IPS-18a (cell line): ENCODE results near the gene SMIM41.

ENCODE experiments used
- H3K27ac ChIP-seq: one replicate; pipeline ENCODE4 v1.5.1; 2013; ENCODE audit warnings: low read length
- H3K27me3 ChIP-seq: one replicate; pipeline ENCODE4 v1.6.1; 2013; ENCODE audit warnings: mild to moderate bottlenecking, low read length; ENCODE audit not compliant: control insufficient read depth, insufficient read depth
- H3K36me3 ChIP-seq: one replicate; pipeline ENCODE4 v1.6.1; 2013; ENCODE audit warnings: low read depth, low read length; ENCODE audit not compliant: control insufficient read depth
- H3K4me1 ChIP-seq: one replicate; pipeline ENCODE4 v1.6.1; 2013; ENCODE audit warnings: low read depth, low read length; ENCODE audit not compliant: control insufficient read depth
- H3K4me3 ChIP-seq: one replicate; pipeline ENCODE4 v1.5.1; 2013; ENCODE audit warnings: low read length
- H3K9ac ChIP-seq: one replicate; pipeline ENCODE4 v1.6.1; 2013; ENCODE audit warnings: mild to moderate bottlenecking, low read length, moderate library complexity
- H3K9me3 ChIP-seq: one replicate; pipeline ENCODE4 v1.6.1; 2013; ENCODE audit warnings: low read depth, low read length; ENCODE audit not compliant: control insufficient read depth

Gene SMIM41

GRCh38 chr12:52149182-52149641 lies 69.7 kb downstream of the SMIM41 start:
- H3K4me1 ChIP-seq: peaks cover 9% of the 10 kb centered on the region
- H3K9me3 ChIP-seq: no peaks in the 10 kb centered on the region
- H3K27me3 ChIP-seq: no peaks in the 10 kb centered on the region
- H3K9ac ChIP-seq: no peak overlapping the region
- no peak overlapping the region for H3K4me3 ChIP-seq
- no peaks in the 10 kb centered on the region for H3K36me3 ChIP-seq
- H3K27ac ChIP-seq: no peak overlapping the region

DNA sequence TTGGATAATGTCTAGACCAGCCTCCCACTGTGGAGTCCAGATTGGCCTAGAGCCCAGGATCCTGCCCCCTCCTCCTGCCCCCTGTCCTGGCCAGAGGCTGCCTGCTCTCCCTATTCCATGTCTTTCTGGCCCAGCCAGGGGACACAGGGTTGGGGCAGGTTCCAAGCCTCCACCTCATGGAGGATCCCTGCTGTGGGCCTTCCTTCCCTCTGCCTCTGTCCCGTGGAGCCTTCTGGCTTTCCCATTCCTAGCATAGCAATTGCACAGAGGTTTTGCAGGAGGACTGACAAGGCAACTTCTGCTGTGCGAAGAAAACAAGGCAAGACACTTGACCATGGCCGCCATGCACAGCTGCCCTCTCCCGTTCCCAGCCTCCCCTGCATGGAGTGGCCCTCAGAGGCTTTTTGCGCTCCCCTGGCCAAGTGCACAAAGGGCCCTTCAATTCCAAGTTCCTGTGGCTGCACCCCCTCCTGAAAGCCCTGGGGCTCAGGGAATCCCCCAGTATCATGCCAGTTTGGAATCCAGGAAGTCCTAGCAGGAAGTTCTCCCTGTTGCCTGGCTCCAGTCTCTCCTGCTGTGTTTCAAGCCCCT lies 70.2 kb downstream of the SMIM41 start:
- Histone ChIP-seq H3K9ac (no peak overlapping the region), H3K36me3 (no peaks in the 10 kb centered on the region), H3K4me3 (no peak overlapping the region), H3K9me3 (no peaks in the 10 kb centered on the region), H3K27ac (no peak overlapping the region), H3K27me3 (no peaks in the 10 kb centered on the region), H3K4me1 (peaks cover 9% of the 10 kb centered on the region)

GRCh38 chr12:52151153-52151836 lies 71.8 kb downstream of the SMIM41 start:
- no peak overlapping the region for H3K4me3 ChIP-seq
- no peak overlapping the region for H3K9ac ChIP-seq
- no peaks in the 10 kb centered on the region for H3K36me3 ChIP-seq
- no peaks in the 10 kb centered on the region for H3K9me3 ChIP-seq
- peaks cover 9% of the 10 kb centered on the region for H3K4me1 ChIP-seq
- H3K27me3 ChIP-seq: no peaks in the 10 kb centered on the region
- H3K27ac ChIP-seq: no peak overlapping the region

GRCh38 chr12:52151837-52152783 lies 72.6 kb downstream of the SMIM41 start:
- Histone ChIP-seq H3K9me3 (no peaks in the 10 kb centered on the region), H3K36me3 (no peaks in the 10 kb centered on the region), H3K9ac (no peak overlapping the region), H3K27me3 (no peaks in the 10 kb centered on the region), H3K4me1 (peaks cover 9% of the 10 kb centered on the region), H3K4me3 (no peak overlapping the region), H3K27ac (no peak overlapping the region)

GRCh38 chr12:52152905-52153317 lies 73.4 kb downstream of the SMIM41 start:
- Histone ChIP-seq H3K4me1 (peaks cover 9% of the 10 kb centered on the region), H3K36me3 (no peaks in the 10 kb centered on the region), H3K4me3 (no peak overlapping the region), H3K9me3 (no peaks in the 10 kb centered on the region), H3K27me3 (no peaks in the 10 kb centered on the region), H3K27ac (no peak overlapping the region), H3K9ac (no peak overlapping the region)

- Histone ChIP-seq H3K27ac (no peak overlapping the region), H3K9ac (no peak overlapping the region), H3K9me3 (no peaks in the 10 kb centered on the region), H3K36me3 (no peaks in the 10 kb centered on the region), H3K4me1 (no peaks in the 10 kb centered on the region), H3K27me3 (no peaks in the 10 kb centered on the region), H3K4me3 (no peak overlapping the region)
Measured at GRCh38 chr12:52155048-52155868, 75.8 kb downstream of the SMIM41 start.

DNA sequence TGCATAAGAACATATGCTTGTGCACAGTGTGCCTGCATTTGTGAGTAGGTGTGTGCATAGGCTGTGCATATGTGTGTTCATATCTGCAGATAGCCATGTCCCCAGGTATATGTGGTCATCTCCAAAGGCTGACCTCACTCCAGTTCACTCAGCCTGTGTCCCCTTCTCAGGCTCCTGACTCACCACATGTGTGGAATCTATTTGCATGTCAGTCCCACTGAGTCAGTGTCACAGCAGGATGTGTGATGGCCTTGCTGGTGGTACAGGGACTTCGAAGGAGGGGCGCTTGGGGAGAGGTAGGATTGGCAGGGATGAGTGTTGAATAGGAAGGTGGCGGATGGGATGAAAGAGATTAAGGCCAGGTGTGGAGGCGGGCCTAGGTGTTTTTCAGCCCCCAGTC lies 76.8 kb downstream of the SMIM41 start:
- no peaks in the 10 kb centered on the region for H3K9me3 ChIP-seq
- H3K4me1 ChIP-seq: no peaks in the 10 kb centered on the region
- H3K36me3 ChIP-seq: no peaks in the 10 kb centered on the region
- no peak overlapping the region for H3K4me3 ChIP-seq
- no peak overlapping the region for H3K9ac ChIP-seq
- no peaks in the 10 kb centered on the region for H3K27me3 ChIP-seq
- H3K27ac ChIP-seq: no peak overlapping the region

GRCh38 chr12:52156757-52157565 lies 77.5 kb downstream of the SMIM41 start:
- no peaks in the 10 kb centered on the region for H3K4me1 ChIP-seq
- H3K27me3 ChIP-seq: no peaks in the 10 kb centered on the region
- no peaks in the 10 kb centered on the region for H3K9me3 ChIP-seq
- no peak overlapping the region for H3K4me3 ChIP-seq
- H3K9ac ChIP-seq: no peak overlapping the region
- no peak overlapping the region for H3K27ac ChIP-seq
- H3K36me3 ChIP-seq: no peaks in the 10 kb centered on the region

DNA sequence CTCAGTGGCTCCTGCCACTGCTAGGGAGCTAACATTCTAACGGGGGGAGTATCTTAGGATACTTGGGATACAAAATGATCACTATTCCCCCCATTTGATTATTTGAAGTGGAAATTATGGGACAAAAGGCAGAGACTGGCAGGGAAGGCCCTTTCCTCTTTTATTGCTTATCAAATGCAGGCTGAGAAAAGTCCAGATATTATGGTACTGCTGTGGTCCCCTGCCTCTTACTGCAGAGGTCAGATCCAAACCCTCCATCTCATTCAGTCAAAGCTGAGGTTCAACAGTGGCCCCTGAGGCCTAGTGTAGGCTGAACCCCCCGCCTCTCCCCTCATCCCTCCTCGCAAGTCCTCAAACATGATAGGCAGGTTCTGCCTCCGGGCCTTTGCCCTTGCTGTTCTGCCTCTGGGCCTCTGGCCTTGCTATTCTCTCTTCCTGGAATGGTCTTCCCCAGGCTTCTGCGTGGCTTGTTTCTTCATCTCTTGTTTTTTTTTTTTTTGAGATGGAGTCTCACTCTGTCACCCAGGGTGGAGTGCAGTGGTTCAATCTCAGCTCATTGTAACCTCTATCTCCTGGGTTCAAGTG lies 78.2 kb downstream of the SMIM41 start:
- H3K9me3 ChIP-seq: no peaks in the 10 kb centered on the region
- no peaks in the 10 kb centered on the region for H3K36me3 ChIP-seq
- no peaks in the 10 kb centered on the region for H3K27me3 ChIP-seq
- no peak overlapping the region for H3K9ac ChIP-seq
- H3K27ac ChIP-seq: no peak overlapping the region
- H3K4me1 ChIP-seq: no peaks in the 10 kb centered on the region
- H3K4me3 ChIP-seq: no peak overlapping the region
